Activated CD8-positive, alpha-beta memory T cell treated with anti-CD3 and anti-CD28 coated beads, Interleukin-2, amount 50 U/mL, for 48 hours (primary cell): ENCODE measurements around the gene TRIM47.
"Not testable (repeated sequence)": the region's sequence is repeated elsewhere in the genome, so short reads cannot be mapped to it uniquely, and the experiment has no call there.

Experiments used
- DNase-seq: peaks from one replicate; pipeline ENCODE4 v3.0.0-alpha.2; 2020

Gene TRIM47

DNA sequence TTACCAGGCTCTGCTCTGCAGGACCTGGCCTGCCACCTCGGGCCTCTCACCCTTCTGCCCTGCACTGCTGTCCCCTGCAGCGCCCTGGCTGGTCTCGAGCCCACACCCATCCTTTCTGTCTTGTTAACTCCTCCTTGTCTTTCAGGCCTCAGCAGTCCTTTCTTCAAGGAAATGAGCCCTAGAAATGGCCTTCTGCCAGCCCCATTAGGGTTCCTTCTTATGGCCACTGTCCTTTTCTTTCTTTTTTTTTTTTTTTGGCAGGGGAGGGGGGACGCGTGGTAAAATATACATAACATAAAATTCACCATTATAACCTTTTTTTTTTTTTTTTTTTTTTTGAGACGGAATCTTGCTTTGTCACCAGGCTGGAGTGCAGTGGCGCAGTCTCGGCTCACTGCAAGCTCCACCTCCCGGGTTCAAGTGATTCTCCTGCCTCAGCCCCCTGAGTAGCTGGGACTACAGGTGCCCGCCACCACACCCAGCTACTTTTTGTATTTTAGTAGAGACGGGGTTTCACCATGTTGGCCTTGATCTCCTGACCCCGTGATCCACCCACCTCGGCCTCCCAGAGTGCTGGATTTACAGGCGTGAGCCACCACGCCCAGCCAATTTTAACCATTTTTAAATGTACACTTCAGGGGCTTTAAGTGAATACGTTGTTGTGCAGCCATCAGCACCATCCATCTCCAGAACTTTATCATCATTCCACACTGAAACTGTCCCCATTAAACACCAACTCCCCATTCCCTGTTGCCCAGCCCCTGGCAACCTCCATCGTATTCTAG lies 12.8 kb downstream of the TRIM47 start:
- not testable (repeated sequence) for DNase-seq

DNA sequence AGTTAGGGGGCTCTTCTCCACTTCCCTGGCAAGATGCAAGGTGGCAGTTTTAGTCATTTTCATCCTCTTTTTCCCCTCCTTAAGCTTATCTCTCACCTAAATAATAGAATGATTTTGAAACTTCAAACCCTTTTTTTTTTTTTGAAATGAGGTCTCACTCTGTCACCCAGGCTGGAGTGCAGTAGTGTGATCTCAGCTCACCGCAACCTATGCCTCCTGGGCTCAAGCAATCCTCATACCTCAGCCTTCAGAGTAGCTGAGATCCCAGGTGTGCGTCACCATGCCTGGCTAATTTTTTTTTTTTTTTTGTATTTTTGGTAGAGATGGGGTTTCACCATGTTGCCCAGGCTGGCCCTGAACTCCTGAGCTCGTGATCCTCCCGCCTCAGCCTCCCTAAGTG lies 13.5 kb downstream of the TRIM47 start:
- not testable (repeated sequence) for DNase-seq

GRCh38 chr17:75864448-75864871 lies 13.9 kb downstream of the TRIM47 start:
- peak; percentile 68 for DNase-seq

GRCh38 chr17:75861927-75862317 lies 16.5 kb downstream of the TRIM47 start:
- DNase-seq: no peak

DNA sequence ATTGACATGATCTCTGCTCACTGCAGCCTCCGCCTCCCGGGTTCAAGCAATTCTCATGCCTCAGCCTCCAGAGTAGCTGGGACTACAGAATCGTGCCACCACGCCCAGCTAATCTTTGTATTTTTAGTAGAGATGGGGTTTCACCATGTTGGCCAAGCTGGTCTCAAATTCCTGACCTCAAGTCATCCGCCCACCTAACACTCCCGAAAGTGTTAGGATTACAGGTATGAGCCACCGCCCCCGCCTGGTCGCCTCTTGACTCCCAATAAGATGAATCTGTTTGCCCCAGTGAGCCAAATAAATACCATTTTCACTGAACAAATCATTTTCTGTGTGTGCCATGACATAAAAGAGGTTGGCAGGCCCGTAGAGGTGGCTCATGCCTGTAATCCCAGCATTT lies 19.0 kb downstream of the TRIM47 start:
- not testable (repeated sequence) for DNase-seq

DNA sequence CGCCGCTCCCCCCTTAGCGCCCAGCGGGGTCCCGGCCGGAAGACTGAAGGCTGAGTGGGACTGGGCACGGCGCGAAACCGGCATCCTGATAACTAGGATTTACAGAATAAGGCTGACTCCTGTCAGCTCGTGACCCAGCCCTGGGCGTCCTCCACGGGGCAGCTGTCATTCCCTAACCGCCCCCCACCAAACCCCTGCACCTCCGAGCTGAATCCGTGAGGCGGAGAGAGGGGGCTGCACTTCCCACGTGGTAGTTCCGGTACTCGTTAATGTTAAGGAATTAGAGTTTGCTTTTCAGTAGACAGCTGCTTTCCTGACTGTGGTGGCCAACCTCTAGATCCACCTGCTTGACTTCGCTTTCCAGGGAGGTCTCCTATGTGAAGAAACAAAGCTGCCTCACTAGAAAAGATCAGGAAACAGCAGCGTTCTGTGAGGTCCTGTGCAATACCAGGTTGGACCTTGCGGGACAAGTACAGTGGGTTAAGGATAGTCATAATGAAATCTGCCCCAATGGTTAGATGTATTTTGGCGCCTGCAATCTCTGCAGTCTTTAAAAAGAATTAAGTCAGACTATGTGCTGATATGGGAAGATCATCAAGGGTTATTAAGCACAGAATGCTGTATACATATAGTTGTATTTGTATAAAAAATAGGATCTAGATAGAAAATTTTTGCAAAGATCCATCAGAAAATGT lies 22.2 kb downstream of the TRIM47 start:
- DNase-seq: no peak

GRCh38 chr17:75855310-75856061 lies 22.9 kb downstream of the TRIM47 start, which contains the start of gene WBP2:
Gene WBP2, minus strand, starts transcription at chr17:75855335. Its CDS starts 38 bp downstream, at chr17:75855297.
- peak; percentile 94 for DNase-seq

DNA sequence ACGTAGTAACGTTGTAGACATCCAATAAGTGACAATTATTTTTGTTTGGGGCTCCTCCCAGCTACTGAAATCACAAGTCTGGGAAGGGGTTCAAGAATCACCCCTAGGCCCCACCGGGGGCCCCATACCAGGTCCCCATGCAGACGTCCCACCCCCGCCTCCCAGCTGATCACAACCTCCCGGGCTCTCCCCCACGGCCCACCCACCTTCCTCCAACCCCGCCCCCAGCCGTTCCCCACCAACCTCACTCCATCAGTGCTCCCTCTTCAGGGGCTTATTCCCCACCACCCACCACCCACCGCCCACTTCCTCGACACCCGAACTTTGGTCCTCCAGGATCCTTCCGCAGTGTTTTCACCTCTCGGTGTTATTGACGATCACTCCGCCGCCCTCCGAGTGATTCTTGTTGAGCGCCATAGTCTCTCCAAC lies 23.5 kb downstream of the TRIM47 start:
- no peak for DNase-seq

GRCh38 chr17:75854101-75854748 lies 24.2 kb downstream of the TRIM47 start:
- no peak for DNase-seq

DNA sequence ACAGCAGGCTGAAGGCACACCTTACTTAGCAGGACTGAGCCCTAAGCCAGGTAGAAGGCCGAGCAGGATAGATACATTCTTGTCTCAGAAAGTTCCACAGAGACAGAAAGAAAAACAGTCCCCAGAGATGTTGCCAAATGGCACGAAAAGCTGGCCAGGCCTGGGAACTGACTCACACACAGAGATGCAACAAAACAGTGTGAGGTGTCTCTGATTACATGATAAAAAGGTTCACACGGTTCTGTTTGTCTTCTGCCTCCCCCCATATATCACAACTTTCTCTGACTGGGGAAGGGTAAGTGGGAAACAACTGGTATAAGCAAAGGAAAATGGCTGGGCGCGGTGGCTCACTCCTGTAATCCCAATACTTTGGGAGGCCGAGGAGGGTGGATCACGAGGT lies 24.9 kb downstream of the TRIM47 start:
- no peak for DNase-seq

GRCh38 chr17:75851693-75851991 lies 26.7 kb downstream of the TRIM47 start:
- DNase-seq: not testable (repeated sequence)

DNA sequence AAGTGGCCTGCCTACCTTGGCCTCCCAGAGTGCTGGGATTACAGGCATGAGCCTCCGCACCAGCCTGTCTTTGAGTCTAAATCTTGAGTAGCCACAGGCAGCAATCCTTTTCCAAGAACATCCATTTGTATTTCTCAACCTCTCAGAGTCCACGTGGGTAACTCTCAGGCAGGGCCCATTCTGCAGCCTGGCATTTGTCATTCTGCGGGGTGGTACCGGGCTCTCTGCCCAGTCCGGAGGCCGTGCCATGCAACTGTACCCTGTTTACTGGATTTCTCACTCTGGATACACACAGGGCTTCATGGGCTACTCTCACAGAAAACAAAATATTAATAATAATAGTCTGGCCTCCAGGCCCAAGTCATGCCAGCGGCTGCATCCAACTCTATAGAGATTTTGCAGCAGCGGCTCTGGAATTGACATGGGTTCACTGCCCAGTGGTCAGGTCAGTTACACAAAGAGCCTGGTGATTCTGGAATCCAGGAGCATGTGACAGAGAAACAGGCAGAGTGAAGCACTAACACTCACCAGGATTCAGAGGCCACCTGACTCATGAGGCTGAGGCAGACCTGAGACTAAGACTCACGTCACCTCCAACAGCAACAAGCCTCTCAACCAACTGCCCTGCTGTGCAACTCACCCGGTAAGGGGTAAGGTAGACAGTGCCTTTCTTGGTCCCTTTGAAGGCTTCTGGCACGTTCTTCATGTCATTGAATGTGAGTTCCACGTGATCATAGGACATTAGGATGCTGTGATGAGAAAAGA lies 27.3 kb downstream of the TRIM47 start:
- DNase-seq: no peak

DNA sequence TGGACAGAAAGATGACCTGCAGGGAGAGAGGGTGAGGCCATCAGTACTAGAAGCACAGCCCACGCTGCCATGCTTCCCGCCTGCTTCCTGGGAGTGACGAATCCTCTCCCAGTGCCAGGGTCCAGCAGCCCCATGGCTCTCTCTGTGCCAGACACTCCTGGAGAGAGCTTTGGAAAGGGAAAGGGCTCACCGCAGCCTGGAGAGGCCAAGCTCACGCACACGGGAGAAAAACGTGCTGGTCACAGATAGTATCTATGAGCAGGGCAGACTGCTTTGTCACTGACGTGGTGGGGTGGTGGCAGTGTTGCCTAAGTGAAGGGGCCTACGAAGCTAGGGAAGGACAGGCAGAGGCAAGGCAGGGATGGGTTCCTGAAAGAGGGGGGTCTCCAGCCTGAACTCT lies 28.7 kb downstream of the TRIM47 start:
- no peak for DNase-seq

- DNase-seq: no peak
These were observed 29.1 kb downstream of the TRIM47 start for GRCh38 chr17:75849279-75849646.

DNA sequence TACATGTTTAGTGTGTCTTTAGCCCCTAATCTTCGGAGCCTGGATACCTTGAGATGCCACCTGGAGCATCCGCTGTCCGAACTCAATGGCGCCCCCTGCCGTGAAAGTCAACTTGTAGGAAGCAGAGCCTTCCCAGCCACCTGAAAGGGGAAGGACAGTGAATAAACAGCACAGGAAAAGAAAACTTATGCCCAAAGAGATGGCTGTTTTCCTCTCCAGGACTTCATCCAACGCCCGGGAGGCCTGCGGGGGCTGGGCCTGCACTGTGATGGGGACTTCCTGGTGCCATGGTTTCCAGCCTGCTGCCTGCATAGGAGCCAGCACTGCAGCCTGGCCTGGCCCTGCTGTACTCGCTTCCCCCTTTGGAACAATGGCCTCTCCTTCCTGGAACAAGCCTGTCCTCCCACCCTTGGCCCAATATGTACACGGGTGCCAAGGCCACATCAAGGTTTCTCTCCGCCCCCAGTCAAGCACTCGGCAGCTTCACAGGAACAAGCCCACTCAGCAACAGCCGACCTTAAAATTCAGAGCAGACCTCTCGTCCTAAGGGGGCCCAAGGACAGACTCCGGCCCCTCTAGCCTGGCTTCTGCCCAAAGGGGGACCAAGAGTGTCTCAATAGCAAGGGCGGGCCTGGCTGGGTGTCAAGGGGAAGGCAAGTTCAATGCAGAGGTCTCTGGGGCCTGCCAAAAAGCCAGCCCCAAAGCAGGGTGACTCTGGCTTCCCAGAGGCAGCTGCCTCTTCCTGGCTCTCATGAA lies 29.7 kb downstream of the TRIM47 start:
- DNase-seq: peak; percentile 96

DNA sequence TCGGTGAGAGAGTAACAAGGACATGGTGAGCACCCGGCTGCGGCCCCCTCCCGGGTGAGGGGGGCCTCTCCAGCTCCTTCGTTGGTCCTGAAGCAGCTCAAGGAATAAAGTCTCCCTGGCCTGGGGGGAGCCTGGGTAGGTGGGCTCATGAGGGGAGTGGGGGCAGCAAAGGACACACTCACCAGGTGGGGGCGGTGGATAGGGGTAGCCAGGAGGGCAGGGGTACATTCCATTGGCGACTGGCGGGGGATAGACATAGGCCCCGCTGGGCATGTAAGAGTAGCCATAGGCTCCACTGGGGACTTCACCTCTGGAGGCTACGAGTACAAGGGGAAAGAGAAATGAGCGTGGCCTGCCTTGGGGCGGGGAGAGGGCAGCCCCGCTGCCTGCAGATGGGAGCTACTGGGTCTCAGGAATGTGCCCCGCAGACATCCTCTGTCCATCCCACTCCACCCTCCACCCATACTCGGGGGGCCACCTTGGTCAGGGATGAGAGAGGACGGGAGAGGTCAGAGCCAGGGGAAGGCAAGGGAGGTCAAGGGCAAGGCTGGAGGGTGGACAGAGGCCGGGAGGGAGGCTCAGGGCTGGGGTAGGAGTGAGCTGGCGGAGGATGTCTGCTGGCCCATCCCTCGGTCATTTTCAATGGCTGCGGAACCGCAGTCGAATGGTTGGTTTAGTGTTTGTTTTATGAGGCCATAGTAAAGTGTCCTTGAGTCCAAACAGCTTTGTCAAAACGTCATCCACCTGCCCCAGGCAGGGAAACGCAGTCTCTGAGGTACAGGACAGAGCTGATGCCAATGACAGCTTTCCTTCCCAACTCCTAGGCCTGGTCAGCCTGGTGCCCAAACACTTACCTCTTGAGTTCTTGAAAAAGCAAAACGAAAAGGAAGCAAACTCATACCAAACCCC lies 30.5 kb downstream of the TRIM47 start:
- DNase-seq: no peak

DNA sequence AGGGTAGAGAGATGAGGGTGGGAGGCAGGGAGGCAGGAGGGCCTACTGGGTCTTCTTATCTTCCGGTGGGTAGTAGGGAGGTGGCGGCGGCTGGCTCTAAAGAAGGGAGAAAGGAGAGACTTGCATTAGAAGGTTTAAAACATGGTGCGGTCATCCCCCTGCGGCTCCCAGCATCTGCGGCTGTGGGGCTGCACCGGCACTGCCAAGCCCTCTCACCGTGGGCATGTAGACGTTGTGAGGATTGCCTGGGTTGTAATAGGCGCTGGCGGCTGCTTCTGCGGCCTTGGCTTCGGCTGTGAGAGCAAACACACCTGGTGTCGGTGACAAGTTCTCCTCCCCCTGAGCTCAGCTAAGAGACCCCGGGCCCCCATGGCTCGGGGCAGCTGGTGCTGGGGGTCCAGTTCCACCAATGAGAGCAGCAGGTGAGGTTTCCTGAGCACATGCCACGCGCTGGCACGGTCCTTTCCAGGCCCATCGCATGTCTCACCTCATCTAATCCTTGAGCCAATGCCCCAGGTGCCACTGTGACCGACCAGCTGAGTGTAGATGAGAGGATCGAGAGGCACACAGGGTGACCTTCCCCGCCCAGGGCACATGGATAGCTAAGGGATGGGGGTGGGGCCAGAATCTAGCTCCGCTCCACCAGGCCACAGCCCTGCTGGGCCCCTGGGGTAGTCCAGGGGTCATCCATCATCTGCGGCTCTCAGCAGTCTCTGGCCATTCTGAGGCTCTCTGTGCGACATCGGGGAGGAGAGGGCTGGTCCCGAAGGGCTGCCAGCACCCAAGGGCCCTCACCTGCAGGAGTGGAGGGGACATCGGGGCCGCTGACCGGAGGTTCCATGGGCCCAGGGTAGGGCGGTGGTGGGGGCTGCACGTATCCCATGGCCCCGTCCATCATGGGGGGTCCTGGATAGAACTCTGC lies 31.4 kb downstream of the TRIM47 start:
- no peak for DNase-seq

GRCh38 chr17:75845933-75846691 lies 32.3 kb downstream of the TRIM47 start:
- no peak for DNase-seq
